ENCODE measurements around the gene ARID3B.
"Not testable (repeated sequence)": the region's sequence is repeated elsewhere in the genome, so short reads cannot be mapped to it uniquely, and the experiment has no call there.

ARID3B gene

GRCh38 chr15:74540761-74541493 lies at the start of gene ARID3B:
TSS of gene ARID3B (plus strand) at chr15:74541220. CDS start at chr15:74543937, 2,717 bp downstream.
- peak; percentile 90 for ATAC-seq
- H3K27ac Mint-ChIP-seq = peak within 1 kb of the TSS; percentile 92
- H3K4me1 Mint-ChIP-seq = peaks cover 49% of the 10 kb centered on the region
- peak within 1 kb of the TSS; percentile 97 for H3K4me3 Mint-ChIP-seq
- peak; percentile 76 to 94 for DNase-seq (ENCODE audit: low spot score in 2 of 2)
- no peaks in the 10 kb centered on the region for H3K9me3 Mint-ChIP-seq
- peaks cover 43% of the 10 kb centered on the region for H3K36me3 Mint-ChIP-seq

GRCh38 chr15:74496648-74497047 lies 44.4 kb upstream of the ARID3B start:
- Mint-ChIP-seq H3K4me1 (no peaks in the 10 kb centered on the region), H3K4me3 (no peak overlapping the region), H3K36me3 (peaks cover 8% of the 10 kb centered on the region), H3K9me3 (no peaks in the 10 kb centered on the region), H3K27ac (no peak overlapping the region)
- ATAC-seq (no peak), DNase-seq (ENCODE audit: low spot score in 2 of 2) (no peak)

GRCh38 chr15:74497584-74497983 lies 43.4 kb upstream of the ARID3B start:
- peak overlapping the region; percentile 16 for H3K27ac Mint-ChIP-seq
- no peak for DNase-seq (ENCODE audit: low spot score in 2 of 2)
- no peaks in the 10 kb centered on the region for H3K9me3 Mint-ChIP-seq
- H3K36me3 Mint-ChIP-seq = peaks cover 4% of the 10 kb centered on the region
- ATAC-seq = no peak
- no peak overlapping the region for H3K4me3 Mint-ChIP-seq
- no peaks in the 10 kb centered on the region for H3K4me1 Mint-ChIP-seq

- no peak overlapping the region for H3K4me3 Mint-ChIP-seq
- H3K27ac Mint-ChIP-seq = no peak overlapping the region
- no peaks in the 10 kb centered on the region for H3K4me1 Mint-ChIP-seq
- DNase-seq (ENCODE audit: low spot score in 2 of 2) (no peak), ATAC-seq (no peak)
- H3K36me3 Mint-ChIP-seq = peaks cover 6% of the 10 kb centered on the region
- no peaks in the 10 kb centered on the region for H3K9me3 Mint-ChIP-seq
Measured at GRCh38 chr15:74499366-74499765, 41.7 kb upstream of the ARID3B start.

GRCh38 chr15:74500401-74500800 lies 40.6 kb upstream of the ARID3B start:
- Mint-ChIP-seq H3K27ac (no peak overlapping the region), H3K4me3 (no peak overlapping the region), H3K36me3 (peaks cover 6% of the 10 kb centered on the region), H3K9me3 (no peaks in the 10 kb centered on the region), H3K4me1 (no peaks in the 10 kb centered on the region)
- DNase-seq (ENCODE audit: low spot score in 2 of 2) (no peak), ATAC-seq (no peak)

GRCh38 chr15:74502301-74502700 lies 38.7 kb upstream of the ARID3B start:
- Mint-ChIP-seq H3K9me3 (no peaks in the 10 kb centered on the region), H3K27ac (peak overlapping the region; percentile 2), H3K4me1 (peaks cover 6% of the 10 kb centered on the region), H3K4me3 (no peak overlapping the region), H3K36me3 (peaks cover 12% of the 10 kb centered on the region)
- DNase-seq (ENCODE audit: low spot score in 2 of 2) (no peak), ATAC-seq (no peak)

GRCh38 chr15:74504418-74504817 lies 36.6 kb upstream of the ARID3B start:
- ATAC-seq = no peak
- Mint-ChIP-seq H3K4me3 (no peak overlapping the region), H3K27ac (no peak overlapping the region), H3K36me3 (peaks cover 12% of the 10 kb centered on the region), H3K9me3 (no peaks in the 10 kb centered on the region), H3K4me1 (peaks cover 6% of the 10 kb centered on the region)
- DNase-seq (ENCODE audit: low spot score in 2 of 2) = no peak

- Mint-ChIP-seq H3K4me3 (no peak overlapping the region), H3K9me3 (no peaks in the 10 kb centered on the region), H3K36me3 (peaks cover 12% of the 10 kb centered on the region), H3K27ac (no peak overlapping the region), H3K4me1 (peaks cover 6% of the 10 kb centered on the region)
- ATAC-seq = no peak
- no peak for DNase-seq (ENCODE audit: low spot score in 2 of 2)
Measured at GRCh38 chr15:74504836-74505235, 36.2 kb upstream of the ARID3B start.

- Mint-ChIP-seq H3K9me3 (no peaks in the 10 kb centered on the region), H3K4me1 (peaks cover 6% of the 10 kb centered on the region), H3K4me3 (no peak overlapping the region), H3K36me3 (peaks cover 12% of the 10 kb centered on the region), H3K27ac (no peak overlapping the region)
- no peak for DNase-seq (ENCODE audit: low spot score in 2 of 2)
- no peak for ATAC-seq
Measured at GRCh38 chr15:74505837-74506514, 35.0 kb upstream of the ARID3B start.

- ATAC-seq (no peak), DNase-seq (ENCODE audit: low spot score in 2 of 2) (no peak)
- Mint-ChIP-seq H3K4me3 (no peak overlapping the region), H3K36me3 (peaks cover 12% of the 10 kb centered on the region), H3K4me1 (peaks cover 6% of the 10 kb centered on the region), H3K9me3 (no peaks in the 10 kb centered on the region), H3K27ac (no peak overlapping the region)
Measured at GRCh38 chr15:74506515-74506840, 34.5 kb upstream of the ARID3B start.

GRCh38 chr15:74511583-74511982 lies 29.4 kb upstream of the ARID3B start:
- Mint-ChIP-seq H3K9me3 (no peaks in the 10 kb centered on the region), H3K27ac (peak overlapping the region; percentile 54), H3K4me1 (peaks cover 6% of the 10 kb centered on the region), H3K36me3 (no peaks in the 10 kb centered on the region), H3K4me3 (peak overlapping the region; percentile 22)
- DNase-seq (ENCODE audit: low spot score in 2 of 2) (no peak), ATAC-seq (no peak)

GRCh38 chr15:74514059-74514458 lies 27.0 kb upstream of the ARID3B start:
- H3K9me3 Mint-ChIP-seq; H3K36me3 Mint-ChIP-seq; ATAC-seq; H3K4me1 Mint-ChIP-seq; DNase-seq (ENCODE audit: low spot score in 2 of 2); H3K4me3 Mint-ChIP-seq: not testable (repeated sequence)
- peak overlapping the region; percentile 5 for H3K27ac Mint-ChIP-seq

- Mint-ChIP-seq H3K36me3 (no peaks in the 10 kb centered on the region), H3K27ac (no peak overlapping the region), H3K9me3 (no peaks in the 10 kb centered on the region), H3K4me3 (no peak overlapping the region), H3K4me1 (peaks cover 5% of the 10 kb centered on the region)
- no peak for DNase-seq (ENCODE audit: low spot score in 2 of 2)
- ATAC-seq = no peak
Measured at GRCh38 chr15:74517096-74517495, 23.9 kb upstream of the ARID3B start.

- H3K4me1 Mint-ChIP-seq = no peaks in the 10 kb centered on the region
- ATAC-seq = no peak
- no peaks in the 10 kb centered on the region for H3K9me3 Mint-ChIP-seq
- H3K27ac Mint-ChIP-seq = no peak overlapping the region
- DNase-seq (ENCODE audit: low spot score in 2 of 2) = no peak
- H3K36me3 Mint-ChIP-seq = no peaks in the 10 kb centered on the region
- no peak overlapping the region for H3K4me3 Mint-ChIP-seq
Measured at GRCh38 chr15:74519311-74519710, 21.7 kb upstream of the ARID3B start.

- Mint-ChIP-seq H3K27ac (no peak overlapping the region), H3K4me3 (no peak overlapping the region), H3K9me3 (no peaks in the 10 kb centered on the region), H3K36me3 (no peaks in the 10 kb centered on the region), H3K4me1 (no peaks in the 10 kb centered on the region)
- DNase-seq (ENCODE audit: low spot score in 2 of 2) = no peak
- no peak for ATAC-seq
Measured at GRCh38 chr15:74520407-74520806, 20.6 kb upstream of the ARID3B start.

GRCh38 chr15:74523982-74524381 lies 17.0 kb upstream of the ARID3B start:
- no peak overlapping the region for H3K4me3 Mint-ChIP-seq
- ATAC-seq (no peak), DNase-seq (ENCODE audit: low spot score in 2 of 2) (no peak)
- no peaks in the 10 kb centered on the region for H3K9me3 Mint-ChIP-seq
- H3K27ac Mint-ChIP-seq = no peak overlapping the region
- H3K36me3 Mint-ChIP-seq = no peaks in the 10 kb centered on the region
- no peaks in the 10 kb centered on the region for H3K4me1 Mint-ChIP-seq

All from stimulated activated effector memory CD8-positive, alpha-beta T cell treated with anti-CD3 and anti-CD28 coated beads, Interleukin-12 subunit alpha, Interleukin-12 subunit beta, amount 100 ng/mL, for 72 hours (primary cell).